ENCODE measurements around the gene INTS2.

- TF ChIP-seq CTCF (IDR thresholded peaks at IDR 0.05) = no peak
- TF ChIP-seq EZH2 (IDR thresholded peaks at IDR 0.05) = no peak
- TF ChIP-seq EZH2phosphoT487 (IDR thresholded peaks at IDR 0.05) = no peak
These were observed 99.1 kb downstream of the INTS2 start for GRCh38 chr17:61828694-61829093.
